HTR-8/SVneo (cell line): ENCODE measurements around the gene TRAF5.
"Not testable (repeated sequence)": the region's sequence is repeated elsewhere in the genome, so short reads cannot be mapped to it uniquely, and the experiment has no call there.

ENCODE experiments used
- DNase-seq: peaks from one replicate; pipeline ENCODE4 v3.0.0; 2011; ENCODE audit warnings: low spot score, mixed read lengths; ENCODE audit not compliant: insufficient read length
- FAIRE-seq: peaks from 2 replicates; lab custom pipeline; 2011; peaks lifted over from hg19 to GRCh38; lab: Jason Lieb, UNC

The TRAF5 gene

GRCh38 chr1:211343607-211344006 lies 17.0 kb downstream of the TRAF5 start:
- DNase-seq = no peak
- no peak for FAIRE-seq

- FAIRE-seq (no peak), DNase-seq (no peak)
Observed at GRCh38 chr1:211344152-211344618, 17.6 kb downstream of the TRAF5 start.

GRCh38 chr1:211345719-211346118 lies 19.1 kb downstream of the TRAF5 start:
- FAIRE-seq (no peak), DNase-seq (peak; percentile 30)

GRCh38 chr1:211347077-211347844 lies 20.6 kb downstream of the TRAF5 start:
- DNase-seq (no peak), FAIRE-seq (no peak)

DNA sequence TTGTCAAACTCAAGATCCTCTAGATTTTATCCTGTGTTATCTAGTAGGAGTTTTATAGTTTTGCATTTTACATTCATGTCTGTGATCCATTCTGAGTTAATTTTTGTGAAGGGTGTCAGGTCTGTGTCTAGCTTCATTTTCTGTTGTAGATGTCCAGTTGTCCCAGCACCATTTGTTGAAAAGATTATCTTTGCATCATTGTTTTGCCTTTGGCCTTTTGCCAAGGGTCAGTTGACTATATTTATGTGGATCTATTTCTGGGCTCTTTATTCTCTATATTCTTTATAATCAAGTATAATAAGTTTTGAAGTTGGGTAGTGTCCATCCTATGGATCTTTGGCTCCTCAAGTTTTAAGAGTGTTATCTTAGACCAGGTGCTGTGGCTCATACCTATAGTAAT lies 21.9 kb downstream of the TRAF5 start:
- FAIRE-seq (no peak), DNase-seq (no peak)

DNA sequence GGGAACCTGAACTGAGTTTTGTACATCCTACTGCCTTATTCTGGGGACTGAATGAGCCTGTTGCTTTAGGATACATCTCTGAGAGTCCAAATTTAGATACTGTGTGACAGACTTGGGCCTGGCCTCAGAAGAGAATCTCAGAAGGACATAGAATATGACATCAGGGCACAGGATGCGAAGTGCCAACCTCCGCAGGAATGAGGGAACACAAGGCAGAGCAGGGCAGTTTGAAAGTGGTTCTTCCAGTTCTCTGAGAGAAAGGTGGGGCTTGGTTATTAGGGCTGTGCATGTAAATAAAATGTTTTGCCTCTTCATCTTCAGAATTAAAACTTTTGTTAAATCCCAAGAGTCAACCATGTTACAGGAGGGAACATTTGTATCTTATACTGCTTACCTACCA lies 23.1 kb downstream of the TRAF5 start:
- FAIRE-seq = no peak
- no peak for DNase-seq

- DNase-seq, FAIRE-seq: not testable (repeated sequence)
Observed at GRCh38 chr1:211352055-211352454, 25.4 kb downstream of the TRAF5 start.

DNA sequence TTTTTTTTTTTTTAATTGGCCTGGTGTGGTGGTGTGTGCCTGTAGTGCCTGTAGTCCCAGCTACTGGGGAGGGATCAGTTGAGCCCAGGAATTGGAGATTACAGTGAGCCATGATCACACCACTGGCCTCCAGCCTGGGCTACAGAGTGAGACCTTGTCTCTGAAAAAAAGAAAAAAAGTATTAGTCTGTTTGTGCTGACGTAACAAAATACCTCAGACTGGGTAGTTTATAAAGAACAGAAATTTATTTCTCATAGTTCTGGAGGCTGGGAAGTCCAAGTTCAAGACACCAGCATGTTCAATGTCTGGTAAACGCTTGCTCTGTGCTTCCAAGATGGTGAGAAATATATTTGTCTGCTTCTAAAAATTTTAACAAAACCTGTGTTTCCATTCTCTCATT lies 25.8 kb downstream of the TRAF5 start:
- FAIRE-seq (no peak), DNase-seq (no peak)

GRCh38 chr1:211352985-211353515 lies 26.4 kb downstream of the TRAF5 start:
- peak; percentile 25 for DNase-seq
- no peak for FAIRE-seq

GRCh38 chr1:211353562-211354212 lies 27.1 kb downstream of the TRAF5 start:
- no peak for DNase-seq
- FAIRE-seq = no peak

GRCh38 chr1:211355873-211356272 lies 29.2 kb downstream of the TRAF5 start:
- DNase-seq (no peak), FAIRE-seq (no peak)

DNA sequence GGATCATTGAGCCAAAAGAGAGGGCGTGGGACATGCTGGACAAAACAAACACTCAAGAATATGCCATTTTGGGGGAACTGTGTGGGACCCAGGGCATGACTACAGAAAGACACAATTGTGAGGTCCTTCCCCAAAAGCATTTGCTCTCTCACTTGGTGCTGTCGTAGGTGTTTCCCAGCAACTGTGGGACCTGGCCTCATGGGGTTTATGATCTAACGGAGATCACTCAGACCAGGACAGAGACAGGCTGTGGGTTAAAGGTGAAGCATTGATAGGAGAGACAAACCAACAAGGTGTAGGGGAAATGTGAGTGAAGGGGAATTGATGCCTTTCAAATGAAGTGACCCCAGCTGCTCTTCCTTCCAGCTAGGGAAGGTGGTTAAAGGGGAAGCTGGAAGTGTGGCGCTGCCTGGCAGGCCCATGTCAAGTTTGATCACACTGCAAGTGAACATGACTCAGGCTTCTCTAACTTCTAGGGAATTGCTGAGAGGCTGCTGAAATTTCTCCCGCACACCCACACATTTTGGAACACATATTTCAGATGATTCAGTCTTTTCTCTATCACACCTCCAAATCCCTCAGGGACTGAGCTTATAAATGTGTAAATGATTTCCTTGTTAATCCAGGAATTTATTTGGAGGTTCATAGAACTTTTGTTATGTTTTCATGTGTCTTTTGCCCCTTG lies 30.2 kb downstream of the TRAF5 start:
- DNase-seq (no peak), FAIRE-seq (no peak)

DNA sequence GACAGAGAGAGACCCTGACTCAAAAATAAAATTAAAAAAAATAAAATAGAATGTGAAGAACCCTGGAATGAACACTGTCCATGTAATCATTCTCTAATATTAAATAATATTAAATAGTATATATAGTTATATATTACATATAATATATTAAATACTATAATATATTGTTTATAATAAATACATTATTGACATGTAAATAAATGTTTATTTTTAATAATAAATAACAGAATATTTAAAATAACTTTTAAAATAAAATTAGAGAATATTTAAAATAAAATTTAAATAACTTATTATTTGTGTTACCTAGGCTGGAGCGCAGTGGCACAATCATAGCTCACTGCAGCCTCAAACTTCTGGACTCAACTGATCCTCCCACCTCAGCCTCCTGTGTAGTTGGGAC lies 32.1 kb downstream of the TRAF5 start:
- no peak for DNase-seq
- FAIRE-seq = no peak

- no peak for FAIRE-seq
- DNase-seq = no peak
Observed at GRCh38 chr1:211359876-211360275, 33.2 kb downstream of the TRAF5 start.

DNA sequence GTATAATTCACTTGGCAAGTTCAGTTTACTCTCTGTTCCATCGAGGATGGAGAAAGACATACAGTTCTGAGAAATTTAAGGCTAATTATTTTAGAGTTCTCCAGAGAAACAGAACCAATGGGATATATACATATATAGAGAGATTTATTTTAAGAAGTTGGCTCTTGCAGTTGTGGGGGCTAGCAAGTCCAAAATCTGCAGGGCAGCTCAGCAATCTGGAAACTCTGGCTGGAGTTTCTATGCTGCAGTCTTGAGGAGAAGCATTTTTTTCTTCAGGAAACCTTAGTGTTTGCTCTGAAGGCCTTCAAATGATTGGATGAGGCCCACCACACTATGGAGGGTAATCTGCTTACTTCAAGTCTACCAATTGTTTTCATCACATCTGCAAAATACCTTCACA lies 34.6 kb downstream of the TRAF5 start:
- no peak for DNase-seq
- FAIRE-seq = no peak

- DNase-seq = no peak
- no peak for FAIRE-seq
Observed at GRCh38 chr1:211369640-211370039, 43.0 kb downstream of the TRAF5 start.

DNA sequence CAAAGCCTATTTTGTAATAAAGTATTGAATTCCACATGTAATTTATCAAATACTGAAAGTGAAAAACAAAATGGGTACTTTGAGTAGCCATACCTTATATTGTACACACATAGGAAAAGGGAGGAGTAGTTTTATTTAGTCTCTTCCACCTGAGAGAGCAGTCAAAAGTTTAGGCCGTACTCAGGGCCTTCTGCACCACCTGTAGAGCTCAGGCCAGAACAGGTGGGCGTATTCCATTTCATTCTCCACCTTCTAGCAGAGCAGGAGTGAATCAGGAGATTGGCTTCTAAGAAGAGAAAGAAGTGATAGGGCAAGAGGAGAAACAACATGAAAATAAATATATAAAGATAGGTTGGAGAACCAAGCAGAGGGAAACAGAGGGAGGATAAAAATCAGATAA lies 44.0 kb downstream of the TRAF5 start:
- DNase-seq (no peak), FAIRE-seq (no peak)

DNA sequence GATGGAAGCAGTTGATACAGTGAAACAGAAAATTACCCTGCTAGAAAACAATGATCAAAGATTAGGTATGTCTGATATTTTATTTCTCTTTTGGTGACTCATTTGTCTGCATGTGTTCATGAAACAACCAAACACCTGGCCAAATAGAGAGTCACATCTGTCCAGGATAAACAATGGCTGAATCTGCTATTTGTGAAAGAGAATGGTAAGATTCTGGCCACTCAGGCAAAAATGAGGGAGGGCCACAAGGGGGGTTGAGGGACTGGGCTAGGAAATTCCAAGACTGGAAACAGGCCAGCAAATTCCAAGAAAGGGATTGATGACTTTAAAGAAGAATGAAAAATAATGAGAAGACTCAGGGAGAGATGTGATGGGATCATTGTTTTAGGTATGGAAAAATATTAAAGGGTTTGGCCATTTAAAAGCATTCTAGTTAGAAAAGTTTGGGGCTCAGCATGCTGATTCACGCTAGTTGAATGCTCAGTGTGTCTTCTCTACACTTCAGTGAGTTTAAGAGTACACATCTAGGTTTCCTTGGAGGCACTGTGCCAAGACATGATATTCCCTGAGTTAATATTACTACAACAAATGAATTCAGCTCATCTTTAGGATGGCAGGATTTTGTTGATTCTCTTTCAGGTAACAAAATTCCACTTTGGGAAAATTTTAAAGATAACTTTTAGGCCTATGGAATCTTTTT lies 44.9 kb downstream of the TRAF5 start:
- DNase-seq (no peak), FAIRE-seq (no peak)

DNA sequence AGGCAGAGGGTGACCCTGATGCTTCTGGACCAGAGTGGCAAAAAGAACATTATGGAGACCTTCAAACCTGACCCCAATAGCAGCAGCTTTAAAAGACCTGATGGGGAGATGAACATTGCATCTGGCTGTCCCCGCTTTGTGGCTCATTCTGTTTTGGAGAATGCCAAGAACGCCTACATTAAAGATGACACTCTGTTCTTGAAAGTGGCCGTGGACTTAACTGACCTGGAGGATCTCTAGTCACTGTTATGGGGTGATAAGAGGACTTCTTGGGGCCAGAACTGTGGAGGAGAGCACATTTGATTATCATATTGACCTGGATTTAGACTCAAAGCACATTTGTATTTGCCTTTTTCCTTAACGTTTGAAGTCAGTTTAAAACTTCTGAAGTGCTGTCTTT lies 45.8 kb downstream of the TRAF5 start:
- DNase-seq (no peak), FAIRE-seq (no peak)

DNA sequence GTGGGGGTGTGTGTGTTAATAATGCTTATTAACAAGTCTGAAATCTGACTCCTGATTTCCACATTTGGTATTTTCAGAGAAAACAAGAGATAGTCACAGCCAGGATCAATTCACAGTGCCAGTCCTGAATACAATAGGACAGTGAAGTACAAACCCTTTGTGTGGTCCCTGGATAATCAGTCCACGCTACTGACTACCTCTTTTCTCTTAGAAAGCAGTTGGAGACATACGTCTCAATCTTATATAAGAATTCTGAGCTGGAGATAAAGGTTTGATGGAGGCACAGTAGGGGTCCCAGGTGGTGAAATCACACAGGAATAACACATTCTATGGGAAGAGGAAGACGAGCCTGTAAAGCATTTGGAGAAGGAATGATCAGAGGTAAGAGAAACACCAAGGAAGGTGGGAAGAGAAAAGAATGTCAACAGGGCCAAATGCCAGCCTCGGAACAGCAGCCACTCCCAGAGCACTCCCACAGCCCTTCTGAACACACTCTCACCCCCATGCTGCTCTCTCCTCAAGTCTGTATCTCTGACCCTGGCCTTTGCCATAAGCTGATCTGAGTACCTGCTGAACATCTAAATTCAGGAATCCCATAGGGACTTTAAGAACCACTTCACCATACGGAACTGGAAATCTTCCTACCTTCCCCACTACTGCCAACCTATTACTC lies 48.6 kb downstream of the TRAF5 start:
- FAIRE-seq (no peak), DNase-seq (no peak)
